ENCODE results near the gene DUXA. TPM values are rescaled to one million over a fixed set of nuclear protein-coding genes. Genes with fewer than 3 reads are reported as not detected.

Gene DUXA
- total and polyA plus RNA-seq, 2 donors (not counting 3 experiments of a cell fraction or from before 2014, with no cell fraction given): not detected

GRCh38 chr19:57111329-57111644, 56.0 kb downstream of the DUXA start:
- Histone ChIP-seq H3K4me3 (replicated peaks in 1 of 3; ENCODE audit: insufficient read depth in 1 of 3, low read depth in 1 of 3, low read length in 3 of 3) (no peak overlapping the region), H3K27ac (ENCODE audit: insufficient read depth, low read depth, low read length) (no peak overlapping the region), H3K4me2 (ENCODE audit: insufficient read depth, low read length) (no peak overlapping the region), H3K9me1 (replicated peaks; ENCODE audit: control insufficient read depth, extremely low read depth, insufficient read depth, low read length) (no peaks in the 10 kb centered on the region), H3K79me2 (ENCODE audit: control insufficient read depth, insufficient read depth, low read length) (no peaks in the 10 kb centered on the region), H3K27me3 (ENCODE audit: control insufficient read depth in 2 of 2, insufficient read depth in 2 of 2, low read length in 2 of 2) (no peaks in the 10 kb centered on the region), H3K9me3 (replicated peaks; ENCODE audit: control insufficient read depth, insufficient read depth, low read length) (peaks cover 9% of the 10 kb centered on the region), H3K9ac (replicated peaks; ENCODE audit: extremely low read depth, insufficient read depth, low read length) (no peak overlapping the region), H2AFZ (ENCODE audit: low read depth, low read length) (no peak overlapping the region), H4K20me1 (replicated peaks; ENCODE audit: control insufficient read depth, extremely low read depth, insufficient read depth, low read length) (no peaks in the 10 kb centered on the region), H3K4me1 (ENCODE audit: control insufficient read depth, extremely low read depth, insufficient read depth, low read length) (no peaks in the 10 kb centered on the region), H3K36me3 (ENCODE audit: control insufficient read depth in 2 of 2, extremely low read depth in 1 of 2, insufficient read depth in 2 of 2, low read length in 2 of 2) (no peaks in the 10 kb centered on the region)
- TF ChIP-seq EZH2 (IDR thresholded peaks at IDR 0.05; ENCODE audit: borderline replicate concordance, low read depth, low read length, severe bottlenecking) (no peak), CTCF (IDR thresholded peaks at IDR 0.05; ENCODE audit: extremely low read depth in 1 of 2, insufficient read depth in 1 of 2, low read depth in 1 of 2, low read length in 2 of 2) (no peak), MYC (IDR thresholded peaks at IDR 0.05; ENCODE audit: low read depth, low read length) (no peak), FOS (IDR thresholded peaks at IDR 0.05; ENCODE audit: borderline replicate concordance, insufficient read depth, low read length) (no peak), GATA2 (IDR thresholded peaks at IDR 0.05; ENCODE audit: insufficient read depth, insufficient read length, low read depth, low read length) (no peak), POLR2AphosphoS5 (IDR thresholded peaks at IDR 0.05; ENCODE audit: insufficient read depth, low read depth, low read length) (no peak), POLR2A (IDR thresholded peaks at IDR 0.05; ENCODE audit: low read depth, low read length) (no peak), JUN (IDR thresholded peaks at IDR 0.05; ENCODE audit: borderline replicate concordance, insufficient read depth, insufficient read length, low read depth) (no peak)
- TF ChIP-seq, protein P1, sequence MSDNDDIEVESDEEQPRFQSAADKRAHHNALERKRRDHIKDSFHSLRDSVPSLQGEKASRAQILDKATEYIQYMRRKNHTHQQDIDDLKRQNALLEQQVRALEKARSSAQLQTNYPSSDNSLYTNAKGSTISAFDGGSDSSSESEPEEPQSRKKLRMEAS (IDR thresholded peaks at IDR 0.05; ENCODE audit: insufficient read depth, insufficient read length): no peak
- no TSS peak for BruUV-seq (replicated peaks)
- dilution Hi-C loops (cut with MboI; ENCODE audit: extremely low pct_ligation_motif_present, low sequenced_read_pairs): no loop called here
- ChIA-PET POLR2A (no interaction called here), CTCF (no interaction called here)
- intact Hi-C loops (cut with micrococcal nuclease): no loop called here
- no peak for DNase-seq (ENCODE audit: low read depth, low spot score)
- no peak for FAIRE-seq
